ENCODE measurements around the gene CNGA2.
"Not testable (repeated sequence)": the region's sequence is repeated elsewhere in the genome, so short reads cannot be mapped to it uniquely, and the experiment has no call there.

CNGA2 gene

GRCh38 chrX:151694661-151695582 is 39.6 kb upstream of the CNGA2 start, which contains the start of gene PRRG3:
TSS of gene PRRG3 (plus strand) at chrX:151695458. CDS start at chrX:151698815, 3,357 bp downstream.
- Histone ChIP-seq H3K18ac (ENCODE audit: low read length) (peak within 1 kb of the TSS; percentile 91), H3K4me1 (ENCODE audit: control insufficient read depth, low read depth, low read length) (no peaks in the 10 kb centered on the region), H3K79me1 (ENCODE audit: low read length) (no peaks in the 10 kb centered on the region), H2BK5ac (ENCODE audit: low read length) (no peak within 1 kb of the TSS), H3K4me2 (ENCODE audit: low read length) (peak within 1 kb of the TSS; percentile 46), H2BK15ac (replicated peaks; ENCODE audit: low read depth) (no peak within 1 kb of the TSS), H3K4me3 (ENCODE audit: low read length) (no peak within 1 kb of the TSS), H3K27me3 (ENCODE audit: insufficient read depth, low read length, poor library complexity) (no peaks in the 10 kb centered on the region), H4K5ac (ENCODE audit: low read length) (no peak within 1 kb of the TSS), H2AK5ac (ENCODE audit: low read length) (no peak within 1 kb of the TSS), H3K4ac (ENCODE audit: low read depth, low read length) (no peak within 1 kb of the TSS), H3K27ac (ENCODE audit: low read depth, low read length) (no peak within 1 kb of the TSS), H2BK120ac (ENCODE audit: low read depth, low read length) (no peak within 1 kb of the TSS), H3K79me2 (ENCODE audit: control insufficient read depth, insufficient read depth, low read length) (no peaks in the 10 kb centered on the region), H4K8ac (ENCODE audit: low read depth, low read length) (no peak within 1 kb of the TSS), H3K36me3 (ENCODE audit: control insufficient read depth, insufficient read depth, low read length) (no peaks in the 10 kb centered on the region), H3K9ac (ENCODE audit: low read length) (peak within 1 kb of the TSS; percentile 54), H3K23ac (ENCODE audit: low read length) (no peak within 1 kb of the TSS), H3K56ac (ENCODE audit: low read length) (peak within 1 kb of the TSS; percentile 73)
- no CpG with 5 or more reads among the region's 100 CpGs for WGBS (ENCODE audit: extremely low coverage, insufficient coverage, low lambda C conversion rate)
- DNase-seq, result peak; percentile 21

DNA sequence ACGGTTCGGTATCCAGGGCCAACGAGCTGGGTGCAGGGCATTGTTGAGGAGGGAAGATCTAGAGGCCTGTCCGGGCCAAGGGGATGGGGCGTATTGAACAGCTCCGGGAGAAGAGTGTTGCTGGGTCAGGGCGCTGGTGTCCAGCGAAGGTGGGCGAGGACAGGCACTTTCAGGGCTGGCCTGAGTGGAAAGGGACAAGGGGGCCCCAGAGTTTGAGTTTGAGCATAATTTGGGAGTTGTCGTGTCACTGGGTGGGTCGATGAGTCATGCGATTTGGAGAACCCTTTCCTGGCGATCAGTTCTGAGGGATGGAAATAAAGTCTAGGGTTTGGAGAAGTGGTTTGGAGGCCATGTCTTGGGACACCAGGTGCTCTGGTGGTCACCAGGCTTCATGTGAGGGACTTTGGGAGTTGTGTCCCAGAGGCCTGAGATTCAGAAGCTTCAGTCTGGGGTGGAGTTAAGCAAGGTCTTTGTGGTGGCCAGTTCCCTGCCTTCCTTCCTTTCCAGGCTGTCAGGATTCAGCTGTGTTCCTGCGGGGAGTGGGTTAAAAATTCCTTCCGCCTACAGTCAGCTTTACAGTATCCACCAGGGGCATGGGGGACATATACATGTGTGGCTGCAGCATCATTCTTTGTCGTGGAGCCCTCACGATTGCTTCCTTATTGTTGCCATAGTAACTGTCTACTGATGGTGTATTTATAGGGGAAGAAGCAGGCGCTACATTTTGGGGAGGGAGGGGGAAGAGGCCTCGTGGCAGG is 38.8 kb upstream of the CNGA2 start:
- H3K4me2 ChIP-seq (ENCODE audit: low read length), result peak overlapping the region; percentile 46
- H2BK15ac ChIP-seq (replicated peaks; ENCODE audit: low read depth), result no peak overlapping the region
- peak; percentile 10 for DNase-seq
- H3K36me3 ChIP-seq (ENCODE audit: control insufficient read depth, insufficient read depth, low read length), result no peaks in the 10 kb centered on the region
- H3K27me3 ChIP-seq (ENCODE audit: insufficient read depth, low read length, poor library complexity), result no peaks in the 10 kb centered on the region
- no peak overlapping the region for H2BK5ac ChIP-seq (ENCODE audit: low read length)
- no peaks in the 10 kb centered on the region for H3K79me1 ChIP-seq (ENCODE audit: low read length)
- no CpG with 5 or more reads among the region's 19 CpGs for WGBS (ENCODE audit: extremely low coverage, insufficient coverage, low lambda C conversion rate)
- H3K79me2 ChIP-seq (ENCODE audit: control insufficient read depth, insufficient read depth, low read length), result no peaks in the 10 kb centered on the region
- peak overlapping the region; percentile 54 for H3K9ac ChIP-seq (ENCODE audit: low read length)
- H2AK5ac ChIP-seq (ENCODE audit: low read length), result no peak overlapping the region
- H3K27ac ChIP-seq (ENCODE audit: low read depth, low read length), result no peak overlapping the region
- no peaks in the 10 kb centered on the region for H3K4me1 ChIP-seq (ENCODE audit: control insufficient read depth, low read depth, low read length)
- H2BK120ac ChIP-seq (ENCODE audit: low read depth, low read length), result no peak overlapping the region
- no peak overlapping the region for H3K18ac ChIP-seq (ENCODE audit: low read length)
- H4K5ac ChIP-seq (ENCODE audit: low read length), result no peak overlapping the region
- H3K23ac ChIP-seq (ENCODE audit: low read length), result no peak overlapping the region
- H4K8ac ChIP-seq (ENCODE audit: low read depth, low read length), result no peak overlapping the region
- no peak overlapping the region for H3K4me3 ChIP-seq (ENCODE audit: low read length)
- no peak overlapping the region for H3K4ac ChIP-seq (ENCODE audit: low read depth, low read length)
- peak overlapping the region; percentile 42 for H3K56ac ChIP-seq (ENCODE audit: low read length)

- not testable (repeated sequence) for H3K23ac ChIP-seq (ENCODE audit: low read length); H2BK120ac ChIP-seq (ENCODE audit: low read depth, low read length); H4K8ac ChIP-seq (ENCODE audit: low read depth, low read length); H2AK5ac ChIP-seq (ENCODE audit: low read length); H3K4me1 ChIP-seq (ENCODE audit: control insufficient read depth, low read depth, low read length); H3K4me2 ChIP-seq (ENCODE audit: low read length); H3K18ac ChIP-seq (ENCODE audit: low read length); H4K5ac ChIP-seq (ENCODE audit: low read length); H2BK15ac ChIP-seq (replicated peaks; ENCODE audit: low read depth); H3K4ac ChIP-seq (ENCODE audit: low read depth, low read length); H3K56ac ChIP-seq (ENCODE audit: low read length); H3K27ac ChIP-seq (ENCODE audit: low read depth, low read length); H3K27me3 ChIP-seq (ENCODE audit: insufficient read depth, low read length, poor library complexity); DNase-seq; H3K36me3 ChIP-seq (ENCODE audit: control insufficient read depth, insufficient read depth, low read length); H3K9ac ChIP-seq (ENCODE audit: low read length); H3K79me1 ChIP-seq (ENCODE audit: low read length); H2BK5ac ChIP-seq (ENCODE audit: low read length); H3K79me2 ChIP-seq (ENCODE audit: control insufficient read depth, insufficient read depth, low read length); H3K4me3 ChIP-seq (ENCODE audit: low read length)
- no CpG with 5 or more reads among the region's 8 CpGs for WGBS (ENCODE audit: extremely low coverage, insufficient coverage, low lambda C conversion rate)
Measured at GRCh38 chrX:151697082-151697481, 37.5 kb upstream of the CNGA2 start.

DNA sequence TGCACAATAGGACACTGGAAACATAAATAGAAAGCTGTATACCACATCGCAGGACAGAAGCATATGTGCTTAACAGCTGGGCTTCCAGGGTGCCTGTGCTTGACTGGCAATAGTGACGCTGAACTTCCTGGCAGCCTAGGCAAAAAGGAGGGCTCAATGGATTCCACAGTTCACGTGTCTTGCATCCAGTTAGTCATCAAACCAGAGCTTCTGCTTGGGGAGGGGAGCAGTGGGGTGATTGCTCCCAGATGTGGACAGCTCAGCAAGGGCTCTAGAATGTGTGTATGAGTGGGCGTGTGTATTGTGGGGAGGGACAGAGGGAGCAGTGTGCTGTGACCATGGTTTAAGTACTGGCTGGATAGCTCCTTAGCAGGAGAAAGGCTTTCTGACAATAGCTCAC is 37.0 kb upstream of the CNGA2 start:
- H3K27me3 ChIP-seq (ENCODE audit: insufficient read depth, low read length, poor library complexity), result no peaks in the 10 kb centered on the region
- H4K8ac ChIP-seq (ENCODE audit: low read depth, low read length), result no peak overlapping the region
- WGBS (ENCODE audit: extremely low coverage, insufficient coverage, low lambda C conversion rate), result no CpG with 5 or more reads among the region's 4 CpGs
- no peaks in the 10 kb centered on the region for H3K36me3 ChIP-seq (ENCODE audit: control insufficient read depth, insufficient read depth, low read length)
- H2BK5ac ChIP-seq (ENCODE audit: low read length), result no peak overlapping the region
- no peak overlapping the region for H3K4me2 ChIP-seq (ENCODE audit: low read length)
- no peak overlapping the region for H3K4ac ChIP-seq (ENCODE audit: low read depth, low read length)
- H3K4me1 ChIP-seq (ENCODE audit: control insufficient read depth, low read depth, low read length), result no peaks in the 10 kb centered on the region
- no peak overlapping the region for H2AK5ac ChIP-seq (ENCODE audit: low read length)
- no peak overlapping the region for H3K9ac ChIP-seq (ENCODE audit: low read length)
- H2BK15ac ChIP-seq (replicated peaks; ENCODE audit: low read depth), result no peak overlapping the region
- H3K4me3 ChIP-seq (ENCODE audit: low read length), result no peak overlapping the region
- no peak overlapping the region for H3K27ac ChIP-seq (ENCODE audit: low read depth, low read length)
- H3K23ac ChIP-seq (ENCODE audit: low read length), result no peak overlapping the region
- no peak overlapping the region for H2BK120ac ChIP-seq (ENCODE audit: low read depth, low read length)
- H3K79me1 ChIP-seq (ENCODE audit: low read length), result no peaks in the 10 kb centered on the region
- no peaks in the 10 kb centered on the region for H3K79me2 ChIP-seq (ENCODE audit: control insufficient read depth, insufficient read depth, low read length)
- no peak for DNase-seq
- no peak overlapping the region for H4K5ac ChIP-seq (ENCODE audit: low read length)
- no peak overlapping the region for H3K56ac ChIP-seq (ENCODE audit: low read length)
- H3K18ac ChIP-seq (ENCODE audit: low read length), result no peak overlapping the region

DNA sequence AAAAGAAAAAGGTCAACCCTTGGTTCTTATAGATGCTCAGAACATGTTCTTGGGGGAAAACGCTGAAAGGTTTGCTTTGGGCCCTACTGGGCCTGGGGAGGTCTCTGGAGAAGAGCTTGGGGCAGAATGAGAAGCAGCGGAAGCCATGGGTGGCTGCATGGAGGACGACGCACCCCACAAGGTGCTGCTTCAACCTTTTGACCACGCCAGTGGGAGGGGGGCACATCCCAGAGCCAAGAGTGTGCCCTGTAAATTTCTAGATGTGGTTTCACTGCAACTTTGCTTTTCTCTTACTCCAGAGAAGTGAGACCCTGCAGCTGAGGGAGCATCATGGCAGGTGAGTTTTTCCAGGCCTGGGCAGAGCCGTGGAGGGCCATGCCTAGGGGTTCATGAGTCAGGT is 36.1 kb upstream of the CNGA2 start:
- no peaks in the 10 kb centered on the region for H3K4me1 ChIP-seq (ENCODE audit: control insufficient read depth, low read depth, low read length)
- no CpG with 5 or more reads among the region's 6 CpGs for WGBS (ENCODE audit: extremely low coverage, insufficient coverage, low lambda C conversion rate)
- no peaks in the 10 kb centered on the region for H3K27me3 ChIP-seq (ENCODE audit: insufficient read depth, low read length, poor library complexity)
- H3K4me2 ChIP-seq (ENCODE audit: low read length), result no peak overlapping the region
- no peaks in the 10 kb centered on the region for H3K36me3 ChIP-seq (ENCODE audit: control insufficient read depth, insufficient read depth, low read length)
- no peak overlapping the region for H3K4me3 ChIP-seq (ENCODE audit: low read length)
- DNase-seq, result no peak
- no peak overlapping the region for H2BK120ac ChIP-seq (ENCODE audit: low read depth, low read length)
- H3K79me1 ChIP-seq (ENCODE audit: low read length), result no peaks in the 10 kb centered on the region
- H3K79me2 ChIP-seq (ENCODE audit: control insufficient read depth, insufficient read depth, low read length), result no peaks in the 10 kb centered on the region
- H4K8ac ChIP-seq (ENCODE audit: low read depth, low read length), result no peak overlapping the region
- H3K23ac ChIP-seq (ENCODE audit: low read length), result no peak overlapping the region
- H3K27ac ChIP-seq (ENCODE audit: low read depth, low read length), result no peak overlapping the region
- H3K9ac ChIP-seq (ENCODE audit: low read length), result no peak overlapping the region
- H4K5ac ChIP-seq (ENCODE audit: low read length), result no peak overlapping the region
- H3K56ac ChIP-seq (ENCODE audit: low read length), result no peak overlapping the region
- H3K18ac ChIP-seq (ENCODE audit: low read length), result no peak overlapping the region
- no peak overlapping the region for H2AK5ac ChIP-seq (ENCODE audit: low read length)
- H3K4ac ChIP-seq (ENCODE audit: low read depth, low read length), result no peak overlapping the region
- H2BK5ac ChIP-seq (ENCODE audit: low read length), result no peak overlapping the region
- H2BK15ac ChIP-seq (replicated peaks; ENCODE audit: low read depth), result no peak overlapping the region
